ENCODE data around the gene STAMBPL1. TPM values are rescaled to one million over a fixed set of nuclear protein-coding genes. Genes with fewer than 3 reads are reported as not detected.
A peak's percentile ranks its signal among the peaks of the same experiment; 100 is the strongest.
"Not testable (repeated sequence)": the region's sequence is repeated elsewhere in the genome, so short reads cannot be mapped to it uniquely, and the experiment has no call there.

The STAMBPL1 gene
- total and polyA plus RNA-seq, 3 experiments from 2014 or later = 10.6 to 24.7 (median 22.3) TPM

GRCh38 chr10:88927416-88927690 lies 47.3 kb downstream of the STAMBPL1 start:
- DNase-seq = no peak

GRCh38 chr10:88928254-88928653 lies 48.2 kb downstream of the STAMBPL1 start:
- no peaks in the 10 kb centered on the region for H3K27me3 ChIP-seq (ENCODE audit: insufficient read depth, low read length, poor library complexity, severe bottlenecking)
- no peak for DNase-seq
- ChIA-PET POLR2A (no interaction called here), CTCF (interaction anchor here (1.3 to 1.8 kb wide), 3 partner anchors 91 to 292 kb away, joined by 3 to 4 read pairs (median 3); no protein-coding TSS in a partner anchor)
- H3K27ac ChIP-seq (ENCODE audit: low read depth, low read length) = no peak overlapping the region
- H3K4me3 ChIP-seq (ENCODE audit: low read length) = no peak overlapping the region
- H3K9me3 ChIP-seq (ENCODE audit: low read length) = no peaks in the 10 kb centered on the region
- H3K4me1 Mint-ChIP-seq = peaks cover 0 to 9% (median 4%) of the 10 kb centered on the region in 3 donors
- peaks cover 3 to 57% (median 14%) of the 10 kb centered on the region in 3 donors for H3K36me3 Mint-ChIP-seq
- no peak overlapping the region for H3K4me3 Mint-ChIP-seq
- H3K9me3 Mint-ChIP-seq = no peaks in the 10 kb centered on the region
- H3K27ac Mint-ChIP-seq = peak overlapping the region in 4 of 8 donors; percentile 30 to 76 (median 54)
- no peaks in the 10 kb centered on the region for H3K27me3 Mint-ChIP-seq
- no peaks in the 10 kb centered on the region for H3K36me3 ChIP-seq (ENCODE audit: insufficient read depth, low read length)
- H3K4me1 ChIP-seq (ENCODE audit: insufficient read depth, low read length) = no peaks in the 10 kb centered on the region

More at GRCh38 chr10:88927416-88927690, 47.3 kb downstream of the STAMBPL1 start:
- H3K27me3 Mint-ChIP-seq = no peaks in the 10 kb centered on the region
- H3K27ac Mint-ChIP-seq = no peak overlapping the region
- peaks cover 0 to 4% (median 0%) of the 10 kb centered on the region in 3 donors for H3K4me1 Mint-ChIP-seq
- ChIA-PET CTCF (interaction anchor here (0.6 to 1.8 kb wide), 3 partner anchors 90 to 293 kb away, joined by 3 to 4 read pairs (median 4); no protein-coding TSS in a partner anchor), POLR2A (no interaction called here)
- H3K9me3 Mint-ChIP-seq = no peaks in the 10 kb centered on the region
- H3K4me3 Mint-ChIP-seq = no peak overlapping the region
- Histone ChIP-seq H3K27ac (ENCODE audit: low read depth, low read length) (no peak overlapping the region), H3K4me1 (ENCODE audit: insufficient read depth, low read length) (no peaks in the 10 kb centered on the region), H3K4me3 (ENCODE audit: low read length) (no peak overlapping the region), H3K36me3 (ENCODE audit: insufficient read depth, low read length) (no peaks in the 10 kb centered on the region), H3K9me3 (ENCODE audit: low read length) (no peaks in the 10 kb centered on the region), H3K27me3 (ENCODE audit: insufficient read depth, low read length, poor library complexity, severe bottlenecking) (no peaks in the 10 kb centered on the region)
- H3K36me3 Mint-ChIP-seq = peaks cover 3 to 61% (median 14%) of the 10 kb centered on the region in 3 donors

- no peaks in the 10 kb centered on the region for H3K27me3 Mint-ChIP-seq
- H3K27ac Mint-ChIP-seq = peak overlapping the region in 3 of 8 donors; percentile 11 to 25 (median 21)
Observed at GRCh38 chr10:88931548-88931947, 51.5 kb downstream of the STAMBPL1 start.

GRCh38 chr10:88932029-88932428 lies 52.0 kb downstream of the STAMBPL1 start:
- not testable (repeated sequence) for H3K4me3 ChIP-seq (ENCODE audit: low read length); H3K9me3 Mint-ChIP-seq; H3K27me3 Mint-ChIP-seq; H3K27ac Mint-ChIP-seq; H3K36me3 ChIP-seq (ENCODE audit: insufficient read depth, low read length); H3K9me3 ChIP-seq (ENCODE audit: low read length); H3K27me3 ChIP-seq (ENCODE audit: insufficient read depth, low read length, poor library complexity, severe bottlenecking); DNase-seq; H3K27ac ChIP-seq (ENCODE audit: low read depth, low read length); H3K4me3 Mint-ChIP-seq
- peaks cover 3 to 30% (median 5%) of the 10 kb centered on the region in 3 donors for H3K36me3 Mint-ChIP-seq
- peaks cover 12 to 20% (median 18%) of the 10 kb centered on the region in 3 donors for H3K4me1 Mint-ChIP-seq
- CTCF ChIA-PET = interaction anchor here (0.7 to 6.3 kb wide), 34 partner anchors 8 to 286 kb away, joined by 3 to 150 read pairs (median 4); partner anchors contain the start of genes CH25H and FAS
- POLR2A ChIA-PET = interaction anchor here (1.1 to 1.4 kb wide), 4 partner anchors 43 to 101 kb away, joined by 3 to 6 read pairs (median 4); no protein-coding TSS in a partner anchor
- peaks cover 11% of the 10 kb centered on the region for H3K4me1 ChIP-seq (ENCODE audit: insufficient read depth, low read length)

More at GRCh38 chr10:88931548-88931947, 51.5 kb downstream of the STAMBPL1 start:
- Mint-ChIP-seq H3K4me1 (peaks cover 12 to 20% (median 15%) of the 10 kb centered on the region in 3 donors), H3K9me3 (no peaks in the 10 kb centered on the region), H3K4me3 (no peak overlapping the region), H3K36me3 (peaks cover 3 to 32% (median 3%) of the 10 kb centered on the region in 3 donors)
- peaks cover 11% of the 10 kb centered on the region for H3K4me1 ChIP-seq (ENCODE audit: insufficient read depth, low read length)
- DNase-seq = no peak
- H3K27me3 ChIP-seq (ENCODE audit: insufficient read depth, low read length, poor library complexity, severe bottlenecking) = no peaks in the 10 kb centered on the region
- no peaks in the 10 kb centered on the region for H3K36me3 ChIP-seq (ENCODE audit: insufficient read depth, low read length)
- POLR2A ChIA-PET = interaction anchor here (1.1 kb wide), 1 partner anchor 58 kb away, joined by 3 read pairs; no protein-coding TSS in a partner anchor
- CTCF ChIA-PET = interaction anchor here (1.1 to 6.3 kb wide), 11 partner anchors 11 to 286 kb away, joined by 3 to 150 read pairs (median 4); no protein-coding TSS in a partner anchor
- H3K9me3 ChIP-seq (ENCODE audit: low read length) = no peaks in the 10 kb centered on the region
- no peak overlapping the region for H3K4me3 ChIP-seq (ENCODE audit: low read length)
- H3K27ac ChIP-seq (ENCODE audit: low read depth, low read length) = no peak overlapping the region

GRCh38 chr10:88932539-88933256 lies 52.7 kb downstream of the STAMBPL1 start:
- Mint-ChIP-seq H3K9me3 (no peaks in the 10 kb centered on the region), H3K27ac (peak overlapping the region in 4 of 8 donors; percentile 7 to 93 (median 30)), H3K27me3 (no peaks in the 10 kb centered on the region), H3K4me1 (peaks cover 12 to 20% (median 18%) of the 10 kb centered on the region in 3 donors), H3K4me3 (no peak overlapping the region), H3K36me3 (peaks cover 3 to 29% (median 5%) of the 10 kb centered on the region in 3 donors)
- H3K9me3 ChIP-seq (ENCODE audit: low read length) = no peaks in the 10 kb centered on the region
- H3K27ac ChIP-seq (ENCODE audit: low read depth, low read length) = no peak overlapping the region
- ChIA-PET POLR2A (interaction anchor here (1.3 to 1.4 kb wide), 3 partner anchors 42 to 101 kb away, joined by 3 to 6 read pairs (median 4); no protein-coding TSS in a partner anchor), CTCF (interaction anchor here (0.7 to 6.3 kb wide), 47 partner anchors 9 to 367 kb away, joined by 3 to 150 read pairs (median 4); partner anchors contain the start of genes CH25H, FAS and STAMBPL1)
- H3K36me3 ChIP-seq (ENCODE audit: insufficient read depth, low read length) = no peaks in the 10 kb centered on the region
- no peak overlapping the region for H3K4me3 ChIP-seq (ENCODE audit: low read length)
- H3K4me1 ChIP-seq (ENCODE audit: insufficient read depth, low read length) = peaks cover 11% of the 10 kb centered on the region
- DNase-seq = peak in 3 of 5 donors; percentile 34 to 53 (median 35)
- H3K27me3 ChIP-seq (ENCODE audit: insufficient read depth, low read length, poor library complexity, severe bottlenecking) = no peaks in the 10 kb centered on the region

- no peaks in the 10 kb centered on the region for H3K9me3 Mint-ChIP-seq
Observed at GRCh38 chr10:88933564-88933963, 53.5 kb downstream of the STAMBPL1 start.

GRCh38 chr10:88934900-88935672 lies 55.0 kb downstream of the STAMBPL1 start:
- Mint-ChIP-seq H3K27me3 (no peaks in the 10 kb centered on the region), H3K4me1 (peaks cover 12 to 20% (median 18%) of the 10 kb centered on the region in 3 donors), H3K27ac (peak overlapping the region; percentile 2 to 89 (median 82)), H3K4me3 (peak overlapping the region in 6 of 7 donors; percentile 23 to 69 (median 67)), H3K36me3 (peaks cover 3 to 41% (median 14%) of the 10 kb centered on the region in 3 donors), H3K9me3 (no peaks in the 10 kb centered on the region)
- peak; percentile 58 to 79 (median 61) for DNase-seq
- Histone ChIP-seq H3K36me3 (ENCODE audit: insufficient read depth, low read length) (no peaks in the 10 kb centered on the region), H3K4me1 (ENCODE audit: insufficient read depth, low read length) (peaks cover 11% of the 10 kb centered on the region), H3K27ac (ENCODE audit: low read depth, low read length) (no peak overlapping the region), H3K9me3 (ENCODE audit: low read length) (no peaks in the 10 kb centered on the region), H3K4me3 (ENCODE audit: low read length) (peak overlapping the region; percentile 10), H3K27me3 (ENCODE audit: insufficient read depth, low read length, poor library complexity, severe bottlenecking) (no peaks in the 10 kb centered on the region)
- ChIA-PET CTCF (interaction anchor here (0.6 to 6.3 kb wide), 47 partner anchors 9 to 367 kb away, joined by 3 to 150 read pairs (median 4); partner anchors contain the start of genes CH25H, FAS and STAMBPL1), POLR2A (interaction anchor here (1.0 kb wide), 1 partner anchor 55 kb away, joined by 4 read pairs; the partner anchor contains the start of gene FAS)

More at GRCh38 chr10:88933564-88933963, 53.5 kb downstream of the STAMBPL1 start:
- POLR2A ChIA-PET = interaction anchor here (1.3 to 1.4 kb wide), 3 partner anchors 42 to 102 kb away, joined by 3 to 6 read pairs (median 4); no protein-coding TSS in a partner anchor
- H3K9me3 ChIP-seq (ENCODE audit: low read length) = no peaks in the 10 kb centered on the region
- H3K27me3 Mint-ChIP-seq = no peaks in the 10 kb centered on the region
- H3K27ac Mint-ChIP-seq = peak overlapping the region in 1 of 8 donors; percentile 9
- H3K36me3 Mint-ChIP-seq = peaks cover 3 to 34% (median 9%) of the 10 kb centered on the region in 3 donors
- no peak overlapping the region for H3K4me3 ChIP-seq (ENCODE audit: low read length)
- H3K4me1 Mint-ChIP-seq = peaks cover 12 to 20% (median 18%) of the 10 kb centered on the region in 3 donors
- no peak for DNase-seq
- no peak overlapping the region for H3K4me3 Mint-ChIP-seq
- H3K27ac ChIP-seq (ENCODE audit: low read depth, low read length) = no peak overlapping the region
- no peaks in the 10 kb centered on the region for H3K27me3 ChIP-seq (ENCODE audit: insufficient read depth, low read length, poor library complexity, severe bottlenecking)
- H3K4me1 ChIP-seq (ENCODE audit: insufficient read depth, low read length) = peaks cover 11% of the 10 kb centered on the region
- no peaks in the 10 kb centered on the region for H3K36me3 ChIP-seq (ENCODE audit: insufficient read depth, low read length)
- CTCF ChIA-PET = interaction anchor here (0.7 to 6.3 kb wide), 37 partner anchors 8 to 368 kb away, joined by 3 to 150 read pairs (median 5); partner anchors contain the start of genes CH25H, FAS and STAMBPL1
